Measurements from ENCODE around the gene FGF14. TPM values are rescaled to one million over a fixed set of nuclear protein-coding genes. Genes with fewer than 3 reads are reported as not detected.

FGF14 gene
- total and polyA plus RNA-seq, 2 experiments from 2014 or later, result 0.73 TPM; not detected in 1

GRCh38 chr13:101869553-101869952, 532.3 kb downstream of the FGF14 start:
- H4K20me1 ChIP-seq (ENCODE audit: insufficient read depth, poor library complexity, severe bottlenecking), result no peaks in the 10 kb centered on the region
- H3K36me3 ChIP-seq (replicated peaks; ENCODE audit: insufficient read depth, low read depth), result no peaks in the 10 kb centered on the region
- no peak overlapping the region for H2AFZ ChIP-seq
- DNase-seq (ENCODE audit: low spot score), result no peak
- no peak overlapping the region for H3K4me2 ChIP-seq
- H3K79me2 ChIP-seq, result no peaks in the 10 kb centered on the region
- no peaks in the 10 kb centered on the region for H3K27me3 ChIP-seq
- H3K9me3 ChIP-seq (ENCODE audit: low read depth), result no peaks in the 10 kb centered on the region
- no peaks in the 10 kb centered on the region for H3K4me1 ChIP-seq (ENCODE audit: insufficient read depth)
- H3K4me3 ChIP-seq, result no peak overlapping the region
- H3K9me2 ChIP-seq (replicated peaks; ENCODE audit: insufficient read depth), result no peaks in the 10 kb centered on the region
- H3K27ac ChIP-seq, result no peak overlapping the region
- TF ChIP-seq CTCF (IDR thresholded peaks at IDR 0.05; ENCODE audit: poor library complexity) (no peak), EZH2 (IDR thresholded peaks at IDR 0.05; ENCODE audit: borderline replicate concordance) (no peak), EZH2phosphoT487 (IDR thresholded peaks at IDR 0.05; ENCODE audit: low read depth, severe bottlenecking, unreplicated experiment) (no peak)

- H3K27ac ChIP-seq, result no peak overlapping the region
- H3K36me3 ChIP-seq (replicated peaks; ENCODE audit: insufficient read depth, low read depth), result no peaks in the 10 kb centered on the region
- H3K27me3 ChIP-seq, result no peaks in the 10 kb centered on the region
- 76% methylated on average over 12 of the region's 12 CpGs for WGBS (ENCODE audit: low lambda C conversion rate, missing lambda C conversion rate)
- H3K4me2 ChIP-seq, result no peak overlapping the region
- no peak for DNase-seq (ENCODE audit: low spot score)
- H3K4me3 ChIP-seq, result no peak overlapping the region
- H3K9me2 ChIP-seq (replicated peaks; ENCODE audit: insufficient read depth), result no peaks in the 10 kb centered on the region
- H3K4me1 ChIP-seq (ENCODE audit: insufficient read depth), result no peaks in the 10 kb centered on the region
- no peaks in the 10 kb centered on the region for H3K79me2 ChIP-seq
- TF ChIP-seq CTCF (IDR thresholded peaks at IDR 0.05; ENCODE audit: poor library complexity), result no peak
- no peak for TF ChIP-seq EZH2phosphoT487 (IDR thresholded peaks at IDR 0.05; ENCODE audit: low read depth, severe bottlenecking, unreplicated experiment)
- no peak for TF ChIP-seq EZH2 (IDR thresholded peaks at IDR 0.05; ENCODE audit: borderline replicate concordance)
- no peaks in the 10 kb centered on the region for H3K9me3 ChIP-seq (ENCODE audit: low read depth)
- H4K20me1 ChIP-seq (ENCODE audit: insufficient read depth, poor library complexity, severe bottlenecking), result no peaks in the 10 kb centered on the region
- H2AFZ ChIP-seq, result no peak overlapping the region
Observed at GRCh38 chr13:101868585-101869469, 533.0 kb downstream of the FGF14 start.

- WGBS (ENCODE audit: low lambda C conversion rate, missing lambda C conversion rate), result 90% methylated on average over 4 of the region's 4 CpGs
Observed at GRCh38 chr13:101866889-101867581, 534.8 kb downstream of the FGF14 start.

More at GRCh38 chr13:101866889-101867581, 534.8 kb downstream of the FGF14 start:
- H3K27me3 ChIP-seq, result no peaks in the 10 kb centered on the region
- H3K4me2 ChIP-seq, result no peak overlapping the region
- H3K9me3 ChIP-seq (ENCODE audit: low read depth), result no peaks in the 10 kb centered on the region
- TF ChIP-seq CTCF (IDR thresholded peaks at IDR 0.05; ENCODE audit: poor library complexity) (no peak), EZH2 (IDR thresholded peaks at IDR 0.05; ENCODE audit: borderline replicate concordance) (no peak), EZH2phosphoT487 (IDR thresholded peaks at IDR 0.05; ENCODE audit: low read depth, severe bottlenecking, unreplicated experiment) (no peak)
- DNase-seq (ENCODE audit: low spot score), result no peak
- no peaks in the 10 kb centered on the region for H3K9me2 ChIP-seq (replicated peaks; ENCODE audit: insufficient read depth)
- H4K20me1 ChIP-seq (ENCODE audit: insufficient read depth, poor library complexity, severe bottlenecking), result no peaks in the 10 kb centered on the region
- H2AFZ ChIP-seq, result no peak overlapping the region
- H3K4me1 ChIP-seq (ENCODE audit: insufficient read depth), result no peaks in the 10 kb centered on the region
- H3K79me2 ChIP-seq, result no peaks in the 10 kb centered on the region
- H3K36me3 ChIP-seq (replicated peaks; ENCODE audit: insufficient read depth, low read depth), result no peaks in the 10 kb centered on the region
- H3K27ac ChIP-seq, result no peak overlapping the region
- no peak overlapping the region for H3K4me3 ChIP-seq
